ENCODE data around the gene HSPG2.

GRCh38 chr1:21823206-21823979 is 113.7 kb downstream of the HSPG2 start:
- no peak for TF ChIP-seq CTCF (IDR thresholded peaks at IDR 0.05; ENCODE audit: insufficient read depth, low read length, poor library complexity, severe bottlenecking)
- TF ChIP-seq EZH2phosphoT487 (conservative IDR thresholded peaks at IDR 0.05; ENCODE audit: low read length): no peak

All from SU-DHL-6 (cell line).